GM21737 (cell line): Measurements from ENCODE around the gene MN1.

Experiments
- ATAC-seq: cut with Tn5 transposase; IDR thresholded peaks from one replicate; pipeline ENCODE4 v1.9.1; 2021; ENCODE audit warnings: mild to moderate bottlenecking, moderate library complexity; ENCODE audit not compliant: unreplicated experiment

Gene MN1

DNA sequence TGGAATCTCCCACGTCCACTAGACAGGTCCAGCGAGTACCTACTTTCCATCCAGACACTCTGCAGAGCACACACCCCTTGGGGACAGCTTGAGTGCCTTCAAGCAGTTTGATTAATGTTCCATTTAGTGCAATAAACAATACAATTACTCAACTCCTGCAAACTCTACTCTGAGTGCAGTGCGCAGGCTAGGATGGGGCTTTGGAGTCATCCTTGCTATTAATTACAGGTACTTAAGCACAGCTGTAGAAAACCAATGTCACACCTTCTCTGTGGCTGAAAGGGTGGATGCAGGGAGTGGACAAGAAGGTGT lies 82.6 kb downstream of the MN1 start:
- ATAC-seq: no peak

DNA sequence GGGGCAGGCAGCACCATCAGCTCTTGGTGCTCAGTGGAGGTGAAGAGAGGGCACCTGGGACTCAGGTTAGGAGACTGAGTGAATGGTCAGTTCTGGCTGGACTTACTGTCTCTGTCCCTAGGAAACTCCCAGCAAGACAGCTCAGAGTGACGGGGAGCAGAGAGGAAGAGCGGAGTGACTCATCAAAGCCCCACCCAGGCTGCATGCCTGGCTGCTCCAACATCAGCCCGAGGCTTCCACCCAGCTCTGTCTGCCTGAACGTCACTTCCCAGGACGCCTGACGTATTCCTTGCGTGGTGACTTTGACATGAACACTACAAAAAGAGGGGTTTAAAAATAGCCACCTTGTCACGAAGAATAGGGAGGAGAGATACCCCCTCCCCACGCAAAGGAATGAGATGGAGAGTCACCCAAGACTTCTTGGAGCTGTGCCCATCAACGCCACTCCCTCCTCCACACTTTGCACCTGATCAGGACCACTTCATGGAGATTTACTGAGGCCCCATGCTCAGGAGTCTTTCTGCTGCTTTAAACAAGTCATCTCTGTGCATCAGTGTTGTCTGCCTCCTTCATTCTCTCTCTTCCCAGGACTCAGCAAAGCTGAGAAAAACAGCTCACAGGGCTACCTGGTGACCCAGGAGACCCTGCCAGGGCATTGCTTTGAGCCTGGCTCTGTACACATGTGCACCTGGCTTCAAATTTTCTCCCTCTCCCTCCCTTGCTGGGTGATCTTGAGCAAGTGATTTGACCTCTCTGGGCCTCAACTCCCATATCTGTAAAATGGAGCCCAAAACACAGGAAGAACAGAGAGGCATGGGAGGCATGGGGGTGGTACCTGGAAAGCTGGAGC lies 83.1 kb downstream of the MN1 start:
- no peak for ATAC-seq

DNA sequence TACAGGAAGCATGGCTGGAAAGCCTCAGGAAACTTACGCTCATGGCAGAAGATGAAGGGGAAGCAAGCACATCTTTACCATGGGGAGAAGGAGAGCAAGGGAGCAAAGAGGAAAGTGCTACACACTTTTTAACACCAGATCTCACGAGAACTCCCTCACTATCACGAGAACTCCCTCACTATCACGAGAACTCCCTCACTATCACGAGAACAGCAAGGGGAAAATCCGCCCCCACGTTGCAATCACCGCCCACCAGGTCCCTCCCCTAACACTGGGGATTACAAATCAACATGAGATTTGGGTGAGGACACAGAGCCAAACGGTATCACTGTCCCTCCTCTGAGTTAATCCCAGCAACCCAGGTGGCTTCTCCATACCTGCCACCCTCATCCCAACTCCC lies 84.5 kb downstream of the MN1 start:
- no peak for ATAC-seq

DNA sequence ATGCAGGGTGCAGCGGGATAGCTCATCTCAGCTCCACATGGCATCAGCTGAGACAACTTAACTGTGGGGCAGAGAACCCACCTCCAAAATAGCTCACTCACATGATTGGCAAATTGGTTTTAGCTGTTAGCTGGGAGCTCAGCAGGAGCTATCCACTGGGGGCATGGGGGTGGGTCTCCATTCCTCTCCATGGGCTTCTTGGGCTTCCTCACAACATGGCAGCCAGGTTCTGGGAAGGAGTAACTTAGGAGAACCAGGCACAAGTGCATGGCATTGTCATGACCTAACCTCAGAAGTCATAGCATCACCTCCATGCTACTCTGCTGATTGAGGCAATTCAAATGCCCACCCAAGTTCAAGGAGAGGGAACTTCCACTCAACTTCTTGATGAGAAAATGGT lies 85.5 kb downstream of the MN1 start:
- ATAC-seq: no peak

DNA sequence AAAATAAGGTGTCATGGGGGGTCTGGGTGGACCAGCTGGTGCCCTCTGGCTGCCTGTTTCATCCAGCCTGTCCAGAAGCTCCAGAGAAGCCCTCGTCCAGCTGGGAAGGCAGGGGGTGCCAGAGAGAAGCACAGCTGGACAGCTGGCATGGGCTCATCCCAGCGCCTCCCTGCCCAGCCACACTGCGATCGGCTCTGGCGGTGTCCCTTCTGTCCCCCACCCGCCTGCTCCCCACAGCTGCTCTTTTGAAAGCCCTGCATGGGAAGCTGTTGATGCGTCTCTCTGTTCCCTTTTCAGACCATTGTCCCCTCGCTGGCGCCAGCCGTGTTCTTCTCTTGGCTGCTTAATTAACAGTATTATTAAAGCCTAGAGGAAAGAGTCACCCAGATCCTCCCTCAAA lies 86.5 kb downstream of the MN1 start:
- ATAC-seq: no peak

DNA sequence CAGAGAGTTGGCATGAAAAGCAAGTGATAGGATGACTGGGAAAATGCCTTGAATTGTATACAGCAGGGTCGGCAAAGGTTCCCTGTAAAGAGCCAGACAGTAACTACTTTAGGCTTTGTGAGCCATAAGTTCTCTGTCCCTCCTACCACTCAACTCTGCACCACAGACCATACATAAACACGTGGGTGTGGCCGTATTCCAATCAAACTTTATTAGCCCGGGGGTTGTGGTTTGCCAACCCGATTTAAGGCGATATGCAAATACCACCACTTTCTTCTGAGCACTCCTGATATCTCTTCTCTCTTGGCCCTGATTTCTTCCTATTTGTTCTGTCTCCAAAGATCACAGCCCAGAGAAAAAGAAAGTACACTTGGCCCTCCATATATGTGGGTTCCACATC lies 87.5 kb downstream of the MN1 start:
- no peak for ATAC-seq

DNA sequence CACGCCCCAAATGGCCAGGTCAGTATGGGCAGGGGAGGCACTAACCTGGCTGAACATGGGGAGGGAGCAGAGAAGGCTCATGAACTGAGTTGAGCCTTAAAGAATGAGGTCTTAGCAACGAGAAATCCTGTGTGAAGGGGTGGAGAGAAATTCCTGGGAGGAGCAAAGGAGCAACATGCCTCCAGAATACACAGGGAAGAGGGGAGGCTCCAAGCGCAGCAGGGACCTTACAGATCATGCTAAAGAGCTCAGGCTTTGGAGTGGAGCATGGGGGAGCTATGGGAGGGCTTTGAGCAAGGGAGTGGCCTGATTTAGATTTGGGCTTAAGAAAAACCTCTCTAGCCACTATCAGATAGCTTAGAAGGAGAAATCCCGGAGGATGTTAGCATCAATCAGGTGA lies 88.1 kb downstream of the MN1 start:
- ATAC-seq: no peak

DNA sequence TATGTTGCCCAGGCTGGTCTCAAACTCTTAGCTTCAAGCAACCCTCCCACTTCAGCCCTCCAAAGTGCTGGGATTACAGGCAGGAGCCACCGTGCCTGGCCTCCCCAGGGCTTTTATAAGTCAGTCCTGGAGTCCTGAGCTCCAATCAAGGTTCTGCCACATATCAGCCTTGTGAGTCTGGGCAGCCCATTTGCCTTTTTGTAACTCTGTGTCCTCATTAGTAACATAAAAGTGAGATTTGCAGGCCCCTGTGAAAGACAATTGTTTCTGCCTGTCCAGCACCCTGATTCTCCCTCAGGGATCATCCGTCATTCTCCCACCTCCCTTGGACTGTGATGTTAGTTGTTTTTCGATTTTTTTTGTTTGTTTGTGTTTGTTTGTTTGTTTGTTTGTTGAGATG lies 89.8 kb downstream of the MN1 start:
- ATAC-seq: no peak

DNA sequence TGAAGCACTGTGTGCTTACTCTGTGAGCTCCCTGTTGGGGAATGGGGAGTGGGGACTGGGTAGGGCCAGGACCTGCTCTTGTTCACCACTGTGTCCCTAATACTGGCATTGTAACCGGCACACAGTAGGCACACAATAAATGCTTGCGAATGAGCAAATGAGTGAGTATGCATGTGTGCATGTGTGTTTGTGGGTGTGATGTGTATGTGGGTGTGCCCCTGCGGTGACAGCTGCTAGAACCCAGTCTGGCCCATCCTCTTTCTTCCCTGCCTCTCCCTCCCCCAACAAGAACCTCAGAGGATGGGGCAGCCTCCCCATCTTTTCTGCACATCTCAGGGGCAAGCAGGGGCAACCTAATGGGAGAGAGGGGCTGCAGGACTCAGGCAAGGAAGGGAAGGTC lies 90.5 kb downstream of the MN1 start:
- no peak for ATAC-seq

DNA sequence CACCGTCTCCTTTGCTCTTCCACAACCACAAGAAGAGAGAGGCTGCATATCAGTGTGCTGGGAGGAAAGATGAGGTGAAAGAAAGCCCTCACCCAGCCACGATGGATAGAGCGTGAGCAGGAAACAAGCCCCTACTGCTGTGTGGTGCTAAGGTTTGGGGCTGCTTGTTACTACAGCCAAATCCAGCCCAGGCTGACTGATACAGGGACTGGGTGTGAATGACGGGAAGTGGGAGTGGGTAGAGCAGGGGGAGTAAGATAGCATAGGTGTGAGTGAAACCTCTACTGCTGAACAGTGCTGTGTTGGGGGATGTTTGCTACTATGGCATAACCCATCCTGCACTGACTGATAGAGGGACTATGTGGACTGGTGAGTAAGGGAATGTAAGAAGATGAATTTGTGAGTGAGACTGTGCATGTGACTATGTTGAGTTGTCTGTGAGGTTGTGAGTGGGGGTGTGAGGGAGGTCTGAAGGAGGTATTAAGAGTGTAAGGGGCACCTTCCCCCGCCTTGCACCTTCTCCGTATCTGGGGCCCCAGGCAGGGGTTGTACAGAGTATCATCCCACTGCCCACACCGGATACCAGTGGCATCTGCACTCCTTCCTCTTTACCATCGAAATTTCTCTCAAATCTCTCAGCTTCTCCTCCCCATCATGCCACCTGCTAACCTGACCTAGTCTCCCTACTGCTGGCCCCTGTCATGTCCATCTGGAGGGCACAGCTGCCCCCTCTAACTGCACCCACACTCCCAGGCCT lies 91.5 kb downstream of the MN1 start:
- ATAC-seq: no peak

DNA sequence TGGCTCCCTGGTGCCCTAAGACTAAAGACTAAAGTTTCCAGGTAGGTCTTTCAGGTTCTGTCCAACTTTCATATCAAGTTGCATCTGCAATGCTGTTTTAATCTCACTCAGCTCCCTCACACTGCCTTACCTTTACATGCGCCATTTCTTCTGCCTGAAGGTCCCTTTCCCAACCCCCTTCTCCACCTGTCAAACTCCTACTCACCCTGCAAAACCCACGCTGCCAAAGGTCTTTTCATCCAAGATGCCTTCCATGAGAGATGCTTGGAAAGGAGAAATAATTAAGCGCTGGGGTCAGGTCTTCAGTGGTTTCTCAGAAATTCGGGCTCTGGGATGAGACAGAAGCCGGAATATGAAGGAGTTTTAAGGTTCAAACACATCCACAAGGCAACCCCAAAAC lies 95.1 kb downstream of the MN1 start:
- ATAC-seq: no peak

DNA sequence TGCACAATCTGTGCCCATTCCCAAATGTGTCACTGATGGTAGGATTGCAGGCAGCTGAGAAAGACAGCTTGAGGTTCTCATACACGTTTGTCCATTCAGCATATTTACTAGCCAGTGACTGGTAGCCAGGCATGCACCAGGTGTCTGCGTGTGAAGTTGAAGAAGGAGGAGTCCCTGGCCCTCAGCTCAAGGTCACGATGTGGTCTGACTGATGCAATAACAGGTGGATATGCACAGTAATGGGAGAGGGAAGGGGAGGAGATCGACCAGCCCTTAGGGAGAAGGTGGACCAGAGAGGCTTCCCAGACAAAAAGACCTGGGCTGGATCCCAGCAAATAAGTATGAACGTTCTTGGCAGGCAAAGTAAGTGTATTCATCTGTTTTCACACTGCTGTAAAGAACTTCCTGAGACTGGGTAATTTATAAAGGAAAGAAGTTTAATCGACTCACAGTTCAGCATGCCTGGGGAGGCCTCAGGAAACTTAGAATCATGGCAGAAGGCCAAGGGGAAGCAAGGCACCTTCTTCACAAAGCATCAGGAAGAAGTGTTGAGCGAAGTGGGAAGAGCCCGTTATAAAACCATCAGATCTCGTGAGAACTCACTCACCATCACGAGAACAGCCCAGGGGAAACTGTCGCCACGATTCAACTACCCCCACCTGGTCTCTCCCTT lies 96.0 kb downstream of the MN1 start:
- no peak for ATAC-seq

DNA sequence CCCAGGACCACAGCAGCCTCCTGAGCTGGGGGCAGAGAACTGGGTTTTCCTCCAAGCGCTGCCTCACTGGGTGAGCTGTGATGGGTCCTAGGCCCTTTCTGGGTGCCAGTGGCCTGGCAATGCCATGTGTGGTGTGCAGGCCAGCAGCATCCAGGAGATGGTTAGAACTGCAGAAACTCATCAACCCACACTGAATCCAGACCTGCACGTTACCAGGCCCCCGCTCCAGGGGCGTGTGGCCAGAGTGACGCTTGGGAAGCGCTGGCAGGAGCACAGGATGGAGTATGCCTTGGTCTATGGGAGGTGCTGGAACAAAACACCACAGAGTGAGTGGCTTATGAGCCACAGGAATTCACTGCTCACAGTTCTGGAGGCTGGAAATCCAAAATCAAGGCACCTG lies 97.0 kb downstream of the MN1 start:
- ATAC-seq: no peak

DNA sequence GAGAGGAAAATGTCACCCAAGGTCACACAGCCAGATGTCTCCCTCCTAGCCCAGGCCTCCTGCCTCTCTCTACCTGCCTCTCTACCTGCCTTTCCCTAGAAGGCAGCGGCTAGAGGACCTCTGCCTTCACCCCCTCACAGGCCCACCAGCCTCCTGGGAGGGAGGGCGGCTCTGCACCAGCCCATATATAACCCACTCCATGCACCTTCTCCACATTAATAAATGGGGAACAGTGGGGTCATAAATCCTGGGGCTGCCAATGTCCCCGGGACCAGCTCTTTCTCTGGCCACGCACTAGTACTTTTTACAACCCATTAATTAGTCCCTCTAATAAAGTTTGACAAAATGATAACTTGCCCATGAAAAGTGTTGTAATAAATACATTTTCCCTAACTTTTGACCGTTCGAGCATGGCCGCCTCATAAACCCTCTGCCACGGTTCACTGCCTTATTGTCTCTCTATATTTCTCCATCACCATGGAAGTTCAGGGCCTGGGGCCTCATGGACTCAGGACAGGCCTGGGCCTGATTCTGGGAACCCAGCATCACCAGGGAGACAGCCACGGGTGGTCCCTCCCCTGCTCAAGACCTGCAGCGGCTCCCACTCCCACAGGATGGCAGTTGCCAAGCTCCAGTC lies 102.1 kb downstream of the MN1 start:
- ATAC-seq: no peak

DNA sequence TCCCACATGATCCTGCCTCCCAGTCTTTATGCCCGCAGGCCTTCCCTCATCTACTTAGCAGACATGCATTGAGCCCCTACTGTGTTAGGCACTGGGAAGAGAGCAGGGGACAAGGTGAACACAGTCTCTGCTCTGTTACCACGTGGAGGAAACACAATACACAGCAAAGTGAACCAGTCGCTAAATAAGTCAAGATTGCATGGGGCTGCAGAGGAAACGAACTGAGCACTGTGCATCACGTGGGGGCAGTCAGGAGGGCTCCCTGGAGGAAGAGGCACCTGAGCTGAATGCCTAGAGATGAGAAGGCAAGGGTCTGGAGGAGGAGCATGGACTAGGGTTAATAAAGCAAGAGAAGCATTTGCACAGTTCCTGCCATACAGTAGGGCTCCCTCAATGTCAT lies 102.7 kb downstream of the MN1 start:
- no peak for ATAC-seq
